GM18909 (cell line): ENCODE measurements around the gene C5orf24.
A peak's percentile ranks its signal among the peaks of the same experiment; 100 is the strongest.
"Not testable (repeated sequence)": the region's sequence is repeated elsewhere in the genome, so short reads cannot be mapped to it uniquely, and the experiment has no call there.

Source experiments
- ATAC-seq: cut with Tn5 transposase; IDR thresholded peaks from one replicate; pipeline ENCODE4 v1.9.1; 2021; ENCODE audit warnings: mild to moderate bottlenecking; ENCODE audit not compliant: unreplicated experiment, poor library complexity

C5orf24 gene

DNA sequence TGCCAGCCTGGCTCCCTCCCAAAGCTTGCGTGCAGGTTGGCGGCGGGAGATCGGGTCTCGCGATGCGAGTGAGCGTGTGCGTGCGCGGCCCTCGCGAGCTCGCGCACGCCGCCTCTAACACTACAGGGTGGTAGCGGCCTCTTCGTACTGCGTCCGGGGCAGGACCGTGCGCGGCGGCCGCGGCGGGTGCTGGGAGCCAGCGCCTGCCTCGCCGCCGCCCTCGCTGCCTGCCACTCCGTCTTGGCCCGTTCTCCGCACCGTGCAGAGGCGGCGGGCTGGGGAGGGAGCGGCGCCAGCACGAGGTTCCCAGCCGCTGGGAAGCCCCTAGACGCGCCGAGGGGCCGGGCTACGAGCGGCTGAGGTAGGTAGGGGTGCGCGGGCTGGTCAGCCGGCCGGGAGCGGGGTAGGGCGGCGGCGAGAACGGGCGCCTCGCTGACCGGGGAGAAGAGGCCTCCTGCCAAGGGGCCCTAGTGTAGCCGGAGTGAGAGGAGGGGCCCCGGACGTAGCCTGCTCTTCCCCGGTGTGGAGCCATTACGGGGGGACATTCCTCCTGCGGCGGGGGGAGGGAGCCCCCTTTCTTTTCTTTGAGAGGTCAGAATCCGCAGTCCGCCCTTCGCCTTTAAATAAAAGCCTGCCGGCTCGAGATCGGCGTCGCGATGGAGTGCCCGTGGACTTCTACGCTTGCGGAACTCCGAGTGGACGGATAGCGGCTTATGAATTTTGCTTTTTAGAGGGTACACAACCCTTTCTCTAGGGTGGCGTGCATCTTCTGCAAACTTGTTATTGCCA lies at the start of gene C5orf24:
C5orf24 (plus strand) TSS at position 117 of the 789 bp plus-strand sequence. CDS start 8,933 bp downstream, outside the sequence.
- ATAC-seq, result peak; percentile 96

DNA sequence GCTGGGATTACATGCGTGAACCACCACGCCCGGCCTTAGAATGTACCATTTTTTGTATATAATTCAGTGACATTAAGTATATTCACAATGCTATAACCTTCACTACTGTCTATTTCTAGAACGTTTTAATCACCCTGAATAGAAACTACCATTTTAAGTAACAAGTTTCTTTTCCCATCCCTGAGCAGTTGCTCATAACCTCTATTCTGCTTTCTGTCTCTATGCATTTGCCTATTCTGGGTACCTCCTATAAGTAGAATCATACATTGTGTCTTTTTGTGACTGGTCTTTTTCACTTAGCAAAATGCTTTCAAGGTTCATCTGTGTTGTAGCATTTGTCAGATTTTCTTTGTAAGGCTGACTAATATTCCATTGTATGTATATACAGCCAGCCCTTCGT lies 47.3 kb upstream of the C5orf24 start:
- ATAC-seq, result no peak

DNA sequence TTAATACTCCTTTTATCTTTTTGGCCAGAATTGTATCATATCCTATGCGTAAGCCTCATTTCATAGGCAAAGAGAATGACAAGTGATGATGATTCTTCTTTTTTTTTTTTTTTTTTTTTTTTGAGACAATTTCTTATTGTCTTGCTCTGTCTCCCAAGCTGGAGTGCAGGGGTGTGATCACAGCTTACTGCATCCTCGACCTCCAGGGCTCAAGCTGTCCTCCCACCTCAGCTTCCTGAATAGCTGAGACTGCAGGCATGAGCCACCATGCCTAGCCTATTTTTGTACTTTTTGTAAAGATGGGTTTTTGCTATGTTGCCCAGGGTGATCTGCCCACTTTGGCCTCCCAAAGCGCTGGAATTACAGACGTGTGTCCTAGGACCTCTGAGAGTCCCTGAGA lies 41.9 kb upstream of the C5orf24 start:
- no peak for ATAC-seq

DNA sequence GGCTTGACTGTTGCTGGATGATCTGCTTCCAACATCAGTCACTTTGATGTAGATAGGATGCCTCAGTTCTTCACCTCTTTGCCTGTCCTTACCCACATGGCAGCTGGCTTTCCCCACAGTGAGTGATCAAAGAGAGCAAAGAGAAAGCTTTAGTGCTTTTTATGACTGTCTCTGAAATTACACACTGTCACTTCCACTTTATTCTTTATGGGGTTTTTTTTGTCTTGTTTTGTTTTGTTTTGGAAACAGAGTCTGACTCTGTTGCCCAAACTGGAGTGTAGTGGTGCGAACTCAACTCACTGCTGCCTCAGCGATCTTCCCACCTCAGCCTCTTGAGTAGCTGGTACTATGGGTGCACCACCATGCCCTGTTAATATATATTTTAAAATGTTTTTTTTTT lies 32.4 kb upstream of the C5orf24 start:
- ATAC-seq, result peak; percentile 40

DNA sequence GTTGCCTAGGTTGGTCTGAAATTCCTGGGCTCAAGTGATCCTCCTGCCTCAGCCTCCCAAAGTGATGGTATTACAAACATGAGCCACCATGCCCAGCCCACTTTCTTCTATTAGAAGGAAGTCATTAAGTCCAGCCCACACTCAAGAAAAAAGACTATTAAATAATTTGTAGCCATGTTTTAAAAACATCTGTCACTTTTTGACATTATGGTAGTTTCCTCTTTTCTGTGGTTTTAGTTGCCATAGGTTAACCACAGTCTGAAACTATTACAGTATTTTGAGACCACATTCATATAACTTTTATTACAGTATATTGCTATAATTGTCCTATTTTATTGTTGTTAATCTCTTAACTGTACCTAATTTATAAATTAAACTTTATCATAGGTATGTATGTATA lies 31.9 kb upstream of the C5orf24 start:
- peak; percentile 59 for ATAC-seq

DNA sequence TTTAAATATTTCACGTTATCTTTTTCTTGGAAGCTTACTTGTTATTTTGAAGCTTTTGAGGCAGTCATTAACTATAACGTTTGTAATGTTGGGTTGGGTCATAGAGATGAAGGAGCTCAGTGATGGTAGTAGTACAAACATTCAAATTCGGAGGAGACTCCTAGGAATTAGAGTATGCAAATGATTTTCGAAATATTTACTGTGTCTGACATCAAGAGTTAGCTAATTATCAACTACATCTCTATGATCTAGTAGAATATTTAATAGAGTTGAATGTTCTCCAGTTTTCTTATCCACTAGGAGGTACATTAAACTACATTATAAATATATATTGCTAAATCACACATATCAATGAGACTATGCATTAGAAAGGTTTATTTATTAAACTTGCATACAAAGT lies 28.8 kb upstream of the C5orf24 start:
- no peak for ATAC-seq

DNA sequence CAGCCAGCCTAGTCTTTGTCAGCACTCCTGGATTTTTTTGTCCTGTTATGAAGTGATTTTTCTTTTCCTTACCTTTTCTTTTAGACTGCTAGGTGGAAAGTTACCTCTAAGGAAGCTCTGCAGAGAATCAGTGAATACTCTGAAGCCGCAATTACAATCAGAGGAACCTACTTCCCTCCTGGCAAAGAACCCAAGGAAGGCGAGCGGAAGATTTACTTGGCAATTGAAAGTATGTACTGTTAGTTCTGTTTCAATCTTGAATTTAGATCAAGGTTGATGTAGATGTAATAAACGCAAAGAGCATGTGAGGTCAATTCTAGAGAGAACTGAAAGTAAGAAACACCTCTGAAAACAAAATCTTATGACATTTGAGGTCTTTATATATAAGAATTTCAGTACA lies 27.0 kb upstream of the C5orf24 start:
- no peak for ATAC-seq

DNA sequence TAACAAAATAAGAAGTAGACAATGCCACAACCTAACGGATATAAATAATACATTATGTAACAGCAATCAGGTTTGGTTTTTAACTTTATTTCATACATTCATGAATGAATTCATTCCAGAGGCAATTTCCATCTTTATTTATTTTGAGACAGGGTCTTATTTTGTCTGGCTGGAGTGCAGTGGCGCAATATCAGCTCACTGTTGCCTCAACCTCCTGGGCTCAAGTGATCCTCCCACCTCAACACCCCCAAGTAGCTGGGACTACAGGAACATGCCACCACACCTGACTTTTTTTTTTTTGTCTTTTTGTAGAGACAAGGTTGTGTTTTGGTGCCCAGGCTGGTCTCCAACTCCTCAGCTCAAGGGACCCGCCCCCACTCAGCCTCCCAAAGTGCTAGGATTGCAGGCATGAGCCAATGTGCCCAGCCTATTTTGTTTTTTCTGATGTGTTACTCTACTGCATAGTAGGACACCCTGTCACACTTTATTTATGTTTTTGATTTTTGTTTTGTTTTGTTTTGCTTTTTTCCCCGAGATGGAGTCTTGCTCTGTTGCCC lies 26.3 kb upstream of the C5orf24 start:
- ATAC-seq, result no peak

DNA sequence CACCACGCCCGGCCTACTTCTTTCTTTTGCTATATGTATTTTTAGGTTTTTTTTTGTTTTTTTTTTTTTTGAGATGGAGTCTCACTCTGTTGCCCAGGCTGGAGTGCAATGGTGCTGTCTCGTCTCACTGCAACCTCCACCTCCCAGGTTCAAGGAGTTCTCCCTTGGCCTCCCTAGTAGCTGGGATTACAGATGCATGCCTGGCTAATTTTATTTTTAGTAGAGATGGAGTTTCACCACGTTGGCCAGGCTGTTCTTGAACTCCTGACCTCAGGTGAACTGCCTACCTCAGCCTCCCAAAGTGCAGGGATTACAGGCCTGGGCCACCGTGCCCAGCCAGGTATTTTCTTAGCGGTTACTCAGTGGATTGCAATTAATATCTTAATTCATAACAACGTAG lies 23.9 kb upstream of the C5orf24 start:
- no peak for ATAC-seq

DNA sequence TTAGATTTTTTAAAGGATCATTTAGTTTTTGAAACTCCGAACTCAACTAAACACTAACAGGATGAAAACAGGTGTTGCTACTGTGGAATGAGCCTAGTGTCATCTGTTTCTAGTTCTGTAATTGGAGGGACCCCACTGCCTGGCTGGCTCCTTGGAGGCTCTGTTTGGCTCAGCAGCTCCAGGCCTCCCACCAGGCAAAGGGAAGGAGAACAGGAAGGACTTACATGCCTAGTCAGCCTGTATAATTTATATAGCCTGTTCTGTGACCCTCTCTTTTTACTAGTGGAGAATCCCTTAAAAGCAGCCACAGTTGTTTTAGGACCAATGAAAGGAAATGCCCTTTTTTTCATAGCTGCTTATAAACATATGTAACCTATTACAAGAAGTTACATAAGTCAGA lies 21.1 kb upstream of the C5orf24 start:
- ATAC-seq, result no peak

DNA sequence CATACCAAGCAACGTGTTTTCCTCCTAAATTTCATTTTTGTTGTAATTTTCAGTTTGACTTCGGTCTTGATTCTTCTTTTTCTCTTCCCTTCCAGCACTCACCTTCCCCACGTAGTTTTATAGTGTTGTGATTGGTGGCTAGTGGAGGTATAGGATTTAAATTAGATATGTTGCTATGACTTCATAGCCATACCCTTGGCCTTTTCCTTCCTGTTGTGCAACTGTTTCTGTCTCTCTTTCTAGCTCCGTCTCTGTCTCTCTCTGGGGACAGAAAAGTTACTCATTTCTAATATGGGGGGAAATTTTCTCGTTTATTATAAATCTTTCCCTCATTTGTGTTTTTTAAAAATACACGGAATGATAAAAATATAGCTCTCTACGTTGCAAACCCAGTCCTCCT lies 20.6 kb upstream of the C5orf24 start:
- ATAC-seq, result no peak

DNA sequence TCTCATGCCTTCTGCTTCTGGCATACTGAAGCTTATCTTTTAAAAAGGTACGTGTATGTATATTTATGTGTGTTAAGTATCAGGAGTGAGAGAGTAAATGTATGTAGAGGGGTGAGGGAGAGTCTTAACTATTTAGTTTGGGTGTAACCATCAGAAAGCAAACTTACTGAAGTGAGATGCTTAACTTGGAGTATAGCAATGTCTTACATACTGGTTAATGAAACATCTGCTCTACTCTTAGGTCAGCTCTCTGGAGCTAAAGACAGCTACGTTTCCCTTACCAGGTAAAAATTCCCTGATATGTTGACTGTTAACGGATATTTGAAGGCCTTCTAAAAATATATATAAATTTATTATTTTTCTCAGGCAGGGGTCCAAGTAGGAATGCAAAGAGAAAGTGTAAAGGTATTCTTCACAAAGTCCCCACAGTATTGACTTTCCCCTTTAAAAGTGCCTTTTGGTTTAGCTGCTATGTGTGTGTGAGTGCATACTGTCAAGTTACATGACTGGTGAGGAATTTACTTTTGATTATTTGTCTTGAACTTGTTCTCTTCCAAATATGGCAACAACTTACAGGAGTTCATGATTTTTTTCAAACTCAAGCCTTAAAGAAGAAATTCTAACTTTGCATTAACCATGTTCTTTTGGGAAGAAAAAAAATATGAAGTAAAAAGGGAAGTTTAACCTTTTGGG lies 12.3 kb upstream of the C5orf24 start:
- ATAC-seq, result no peak

DNA sequence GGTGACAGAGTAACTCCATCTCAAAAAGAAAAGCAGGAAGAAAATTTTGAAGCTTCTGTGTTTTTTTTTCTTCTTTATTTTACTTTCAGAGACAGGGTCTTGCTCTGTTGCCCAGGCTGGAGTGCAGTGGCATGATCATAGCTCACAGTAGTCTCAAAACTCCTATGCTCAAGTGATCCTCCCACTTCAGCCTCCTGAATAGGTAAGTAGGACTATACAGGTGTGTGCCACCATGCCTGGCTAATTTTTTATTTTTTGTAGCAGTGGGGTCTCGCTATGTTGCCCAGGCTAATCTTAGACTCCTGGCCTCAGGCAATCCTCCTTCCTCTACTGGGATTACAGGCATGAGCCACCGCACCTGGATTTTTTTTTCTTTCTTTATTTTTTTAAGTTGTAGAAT lies 10.1 kb upstream of the C5orf24 start:
- ATAC-seq, result no peak

DNA sequence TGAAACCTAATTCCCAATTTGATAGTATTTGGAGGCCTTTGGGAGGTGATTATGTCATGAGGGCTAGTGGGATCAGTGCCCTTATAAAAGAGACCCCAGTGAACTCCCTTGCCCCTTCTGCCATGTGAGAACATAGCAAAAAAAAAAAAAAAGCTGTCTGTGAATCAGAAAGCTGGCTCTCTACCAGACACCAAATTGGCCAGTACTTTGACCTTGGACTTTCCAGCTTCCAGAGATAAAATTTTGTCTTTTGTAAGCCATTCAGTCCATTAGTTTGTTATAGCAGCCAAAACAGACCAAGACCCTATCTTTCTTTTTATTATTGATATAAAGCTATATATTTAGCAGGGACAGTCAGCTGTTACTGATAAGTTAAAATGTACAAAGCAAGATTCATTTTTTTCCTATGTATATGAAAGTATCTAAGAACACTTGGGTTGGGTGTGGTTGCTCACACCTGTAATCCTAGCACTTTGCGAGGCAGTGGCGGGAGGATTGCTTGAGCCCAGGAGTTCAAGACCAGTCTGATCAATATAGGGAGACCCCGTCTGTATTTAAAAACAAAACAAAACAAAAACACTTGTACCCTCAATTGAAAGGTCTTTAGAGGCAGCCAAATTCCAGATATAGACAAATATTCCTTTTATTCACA lies 8.1 kb upstream of the C5orf24 start:
- ATAC-seq, result no peak

DNA sequence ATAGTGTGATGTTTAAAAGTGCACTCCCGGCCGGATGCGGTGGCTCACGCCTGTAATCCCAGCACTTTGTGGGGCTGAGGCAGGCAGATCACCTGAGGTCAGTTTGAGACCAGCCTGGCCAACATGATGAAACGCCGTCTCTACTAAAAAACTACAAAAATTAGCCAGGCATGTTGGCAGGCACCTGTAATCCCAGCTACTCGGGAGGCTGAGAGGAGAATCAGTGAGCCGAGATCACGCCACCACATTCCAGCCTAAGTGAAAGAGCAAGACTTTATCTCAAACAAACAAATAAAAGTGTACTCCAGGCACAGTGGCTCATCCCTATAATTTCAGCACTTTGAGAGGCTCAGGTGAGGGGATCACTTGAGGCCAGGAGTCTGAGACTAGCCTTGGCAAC lies 7.4 kb upstream of the C5orf24 start:
- ATAC-seq, result not testable (repeated sequence)

DNA sequence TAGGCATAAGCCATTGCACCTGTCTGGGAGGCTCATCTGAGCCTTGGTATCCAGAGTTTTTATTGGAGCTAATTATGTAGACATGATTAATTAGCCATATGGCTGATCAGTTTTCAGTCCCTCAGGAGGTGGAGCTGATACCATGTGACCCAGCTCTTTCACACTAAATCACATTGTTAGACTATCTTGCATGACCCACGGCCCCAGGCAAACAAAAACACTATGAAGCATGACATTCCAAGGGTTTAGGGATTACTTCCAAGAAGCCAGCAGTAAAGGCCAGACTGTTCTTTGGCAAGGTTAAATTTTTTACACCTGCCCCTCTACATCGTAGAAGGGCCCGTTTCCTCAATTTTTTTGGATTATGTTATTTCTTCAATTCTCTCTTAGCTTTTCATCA lies 5.0 kb upstream of the C5orf24 start:
- no peak for ATAC-seq

DNA sequence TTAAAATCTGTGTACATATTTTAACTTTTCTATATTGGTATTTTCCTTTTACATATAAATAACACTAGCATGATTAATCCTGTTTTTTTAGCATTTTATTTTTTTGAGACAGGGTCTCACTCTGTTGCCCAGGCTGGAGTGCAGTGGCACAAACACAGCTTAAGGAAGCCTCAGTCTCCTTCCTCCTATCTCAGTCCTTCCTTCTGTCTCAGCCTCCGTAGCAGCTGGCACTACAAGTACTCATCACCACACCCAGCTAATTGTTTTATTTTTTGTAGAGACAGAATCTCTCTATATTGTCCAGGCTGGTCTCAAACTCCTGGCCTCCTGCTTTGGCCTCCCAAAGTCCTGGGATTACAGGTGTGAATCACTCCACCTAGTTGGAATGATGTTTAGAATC lies 1.5 kb upstream of the C5orf24 start:
- no peak for ATAC-seq

DNA sequence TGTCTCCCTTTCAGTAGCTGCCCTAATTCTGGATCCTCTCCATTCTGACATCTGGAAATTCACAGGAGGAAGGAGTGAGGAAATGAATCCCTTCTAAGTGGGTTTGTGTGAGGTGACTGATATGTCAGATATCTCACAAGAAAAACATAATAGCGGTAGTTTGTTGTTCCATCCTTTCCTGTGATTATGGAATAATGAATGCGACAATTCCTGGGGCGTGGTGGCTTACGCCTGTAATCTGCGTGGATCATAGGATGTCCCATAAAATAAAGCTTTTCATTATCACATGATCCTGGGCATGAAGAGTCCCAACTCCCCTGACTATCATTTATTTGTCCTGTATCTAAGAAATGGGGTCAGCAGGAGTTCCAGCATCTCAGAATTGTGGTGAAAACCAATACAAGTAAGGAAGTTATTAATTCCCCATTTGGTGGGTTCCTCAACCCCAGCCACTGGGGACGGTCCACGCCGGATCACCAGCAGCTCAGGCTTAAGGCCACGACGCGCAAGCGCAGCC lies 375 bp upstream of the C5orf24 start:
- ATAC-seq, result no peak

DNA sequence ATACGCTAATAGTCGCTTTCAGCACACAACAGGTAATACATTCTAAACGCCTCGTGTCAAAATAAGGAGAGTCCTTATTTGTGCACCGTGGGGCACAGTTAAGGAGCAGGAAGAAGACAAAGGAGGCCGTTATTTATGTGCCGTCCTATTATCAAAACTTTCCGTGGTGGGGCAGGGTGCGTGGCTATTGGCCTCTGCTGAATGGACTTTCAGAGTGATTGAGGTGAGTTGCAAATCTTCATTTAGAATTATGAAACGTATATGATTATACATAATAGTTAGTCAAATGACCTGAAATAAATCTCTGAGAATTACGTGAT lies 833 bp downstream of the C5orf24 start:
- peak; percentile 2 for ATAC-seq

DNA sequence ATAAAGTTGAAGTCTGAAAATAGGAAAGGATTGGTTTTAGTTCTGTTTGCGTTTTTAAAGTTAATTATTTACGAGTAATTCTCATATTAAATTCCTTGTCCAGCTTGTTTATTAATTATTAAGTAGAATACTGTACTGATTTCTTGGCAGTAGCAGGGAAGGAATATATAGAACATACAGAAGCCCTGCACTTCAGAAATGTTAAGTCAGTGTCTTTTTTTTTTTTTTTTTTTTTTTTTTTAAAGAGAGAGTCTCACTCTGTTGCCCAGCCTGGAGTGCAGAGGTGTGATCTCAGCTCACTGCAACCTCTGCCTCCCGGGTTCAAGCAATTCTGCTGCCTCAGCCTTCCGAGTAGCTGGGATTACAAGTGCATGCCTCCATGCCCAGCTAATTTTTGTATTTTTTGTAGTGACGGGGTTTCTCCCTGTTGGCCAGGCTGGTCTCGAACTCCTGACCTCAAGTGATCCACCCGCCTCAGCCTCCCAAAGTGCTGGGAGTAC lies 3.7 kb downstream of the C5orf24 start:
- not testable (repeated sequence) for ATAC-seq
